ENCODE measurements around the gene NMRK2.

The NMRK2 gene

GRCh38 chr19:3970313-3970807, 37.5 kb downstream of the NMRK2 start:
- no peak for TF ChIP-seq NFIC (IDR thresholded peaks at IDR 0.05)
- no peak for TF ChIP-seq USF1 (IDR thresholded peaks at IDR 0.05)
- TF ChIP-seq TCF12 (IDR thresholded peaks at IDR 0.05; ENCODE audit: low read depth), result no peak
- TF ChIP-seq MAX (IDR thresholded peaks at IDR 0.05), result no peak
- TF ChIP-seq YY1 (IDR thresholded peaks at IDR 0.05; ENCODE audit: low read depth), result no peak
- no peak for TF ChIP-seq TAF1 (IDR thresholded peaks at IDR 0.05; ENCODE audit: low read depth)
- no peak for TF ChIP-seq TEAD4 (IDR thresholded peaks at IDR 0.05)
- no peak for TF ChIP-seq EGR1 (IDR thresholded peaks at IDR 0.05)

- TF ChIP-seq, protein P1, sequence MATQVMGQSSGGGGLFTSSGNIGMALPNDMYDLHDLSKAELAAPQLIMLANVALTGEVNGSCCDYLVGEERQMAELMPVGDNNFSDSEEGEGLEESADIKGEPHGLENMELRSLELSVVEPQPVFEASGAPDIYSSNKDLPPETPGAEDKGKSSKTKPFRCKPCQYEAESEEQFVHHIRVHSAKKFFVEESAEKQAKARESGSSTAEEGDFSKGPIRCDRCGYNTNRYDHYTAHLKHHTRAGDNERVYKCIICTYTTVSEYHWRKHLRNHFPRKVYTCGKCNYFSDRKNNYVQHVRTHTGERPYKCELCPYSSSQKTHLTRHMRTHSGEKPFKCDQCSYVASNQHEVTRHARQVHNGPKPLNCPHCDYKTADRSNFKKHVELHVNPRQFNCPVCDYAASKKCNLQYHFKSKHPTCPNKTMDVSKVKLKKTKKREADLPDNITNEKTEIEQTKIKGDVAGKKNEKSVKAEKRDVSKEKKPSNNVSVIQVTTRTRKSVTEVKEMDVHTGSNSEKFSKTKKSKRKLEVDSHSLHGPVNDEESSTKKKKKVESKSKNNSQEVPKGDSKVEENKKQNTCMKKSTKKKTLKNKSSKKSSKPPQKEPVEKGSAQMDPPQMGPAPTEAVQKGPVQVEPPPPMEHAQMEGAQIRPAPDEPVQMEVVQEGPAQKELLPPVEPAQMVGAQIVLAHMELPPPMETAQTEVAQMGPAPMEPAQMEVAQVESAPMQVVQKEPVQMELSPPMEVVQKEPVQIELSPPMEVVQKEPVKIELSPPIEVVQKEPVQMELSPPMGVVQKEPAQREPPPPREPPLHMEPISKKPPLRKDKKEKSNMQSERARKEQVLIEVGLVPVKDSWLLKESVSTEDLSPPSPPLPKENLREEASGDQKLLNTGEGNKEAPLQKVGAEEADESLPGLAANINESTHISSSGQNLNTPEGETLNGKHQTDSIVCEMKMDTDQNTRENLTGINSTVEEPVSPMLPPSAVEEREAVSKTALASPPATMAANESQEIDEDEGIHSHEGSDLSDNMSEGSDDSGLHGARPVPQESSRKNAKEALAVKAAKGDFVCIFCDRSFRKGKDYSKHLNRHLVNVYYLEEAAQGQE (IDR thresholded peaks at IDR 0.05; ENCODE audit: low read depth), result peak; percentile 82
- TF ChIP-seq ZBTB7A (IDR thresholded peaks at IDR 0.05; ENCODE audit: low read depth) (peak; percentile 72; the same call in 1 of the 2 replicates), USF1 (IDR thresholded peaks at IDR 0.05) (0 out of 2 replicates have a peak, but pooled peaks have one; percentile 1), FOXM1 (IDR thresholded peaks at IDR 0.05; ENCODE audit: borderline replicate concordance, low read depth) (no peak), YY1 (IDR thresholded peaks at IDR 0.05; ENCODE audit: low read depth) (peak; percentile 60; the same call in 1 of the 2 replicates), RAD21 (IDR thresholded peaks at IDR 0.05; ENCODE audit: low read depth) (no peak), EP300 (IDR thresholded peaks at IDR 0.05; ENCODE audit: borderline replicate concordance) (no peak; the same call in 1 of the 2 replicates), TEAD4 (IDR thresholded peaks at IDR 0.05) (no peak), TCF12 (IDR thresholded peaks at IDR 0.05; ENCODE audit: low read depth) (peak; percentile 35; the same call in 1 of the 2 replicates), NFIC (IDR thresholded peaks at IDR 0.05) (no peak), EGR1 (IDR thresholded peaks at IDR 0.05) (0 out of 2 replicates have a peak, but pooled peaks have one; percentile 21), MAX (IDR thresholded peaks at IDR 0.05) (peak; percentile 51), CEBPB (IDR thresholded peaks at IDR 0.05) (no peak), CREB1 (IDR thresholded peaks at IDR 0.05; ENCODE audit: low read depth) (peak; percentile 61; the same call in 1 of the 2 replicates), TAF1 (IDR thresholded peaks at IDR 0.05; ENCODE audit: low read depth) (0 out of 2 replicates have a peak, but pooled peaks have one; percentile 39)
These were observed 38.1 kb downstream of the NMRK2 start, which contains the start of gene DAPK3 for GRCh38 chr19:3970808-3971598. DAPK3 (minus strand) TSS chr19:3971099; CDS start chr19:3969735, 1,364 bp downstream.

DNA sequence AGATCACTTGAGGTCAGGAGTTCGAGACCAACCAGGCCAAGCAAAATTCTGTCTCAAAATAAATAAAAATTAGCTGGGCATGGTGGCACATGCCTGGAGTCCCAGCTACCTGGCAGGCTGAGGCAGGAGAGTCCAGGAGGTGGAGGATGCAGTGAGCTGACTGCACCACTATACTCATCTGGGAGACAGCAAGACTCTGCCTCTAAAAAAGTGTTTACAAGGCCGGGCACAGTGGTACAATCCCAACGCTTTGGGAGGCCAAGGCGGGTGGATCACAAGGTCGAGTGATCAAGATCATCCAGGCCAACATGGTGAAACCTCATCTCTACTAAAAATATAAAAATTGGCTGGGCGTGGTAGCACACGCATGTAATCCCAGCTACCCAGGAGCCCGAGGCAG, 42.3 kb downstream of the NMRK2 start:
- TF ChIP-seq NFIC (IDR thresholded peaks at IDR 0.05) (no peak), ZBTB7A (IDR thresholded peaks at IDR 0.05; ENCODE audit: low read depth) (no peak), YY1 (IDR thresholded peaks at IDR 0.05; ENCODE audit: low read depth) (no peak), CEBPB (IDR thresholded peaks at IDR 0.05) (no peak), FOXM1 (IDR thresholded peaks at IDR 0.05; ENCODE audit: borderline replicate concordance, low read depth) (no peak)

GRCh38 chr19:3975637-3976087, 42.8 kb downstream of the NMRK2 start:
- no peak for TF ChIP-seq NFIC (IDR thresholded peaks at IDR 0.05)
- no peak for TF ChIP-seq MAX (IDR thresholded peaks at IDR 0.05)
- TF ChIP-seq ZBTB7A (IDR thresholded peaks at IDR 0.05; ENCODE audit: low read depth), result no peak

DNA sequence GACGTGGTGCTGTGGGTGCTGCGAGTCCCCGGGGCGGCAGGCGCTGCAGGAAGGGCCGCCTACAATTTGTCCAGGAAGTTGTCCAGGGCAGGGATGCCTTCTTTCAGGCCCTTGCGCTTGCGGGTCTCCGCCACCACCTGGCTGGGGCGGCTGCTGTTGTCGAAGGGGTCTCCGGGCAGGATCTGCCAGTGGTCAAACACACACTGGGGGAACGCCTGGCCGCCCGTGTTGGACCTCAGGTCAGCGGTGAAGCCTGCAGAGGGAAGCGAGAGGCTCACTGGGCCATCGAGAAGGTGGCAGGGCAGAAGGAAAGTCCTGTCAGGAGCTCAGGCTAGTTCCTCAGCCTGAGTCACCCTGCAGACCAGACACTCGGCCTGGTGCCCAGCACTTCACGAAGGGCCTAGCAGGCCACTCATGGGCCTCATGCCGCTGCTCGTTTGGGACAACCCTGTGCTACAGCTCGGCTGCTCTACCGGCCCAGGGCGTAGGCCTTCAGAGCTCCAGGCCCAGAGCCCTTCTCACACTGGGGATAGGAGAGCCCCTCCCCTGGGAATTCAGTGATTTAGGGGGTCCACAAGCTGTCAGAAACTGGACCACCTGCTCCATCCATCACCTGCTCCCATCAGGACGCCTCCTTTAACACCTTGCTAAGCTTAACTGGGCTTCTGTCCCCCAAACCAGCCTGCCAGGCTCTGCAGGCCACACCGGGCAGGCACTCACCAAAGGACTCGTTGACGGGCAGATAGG, 43.8 kb downstream of the NMRK2 start:
- TF ChIP-seq MAX (IDR thresholded peaks at IDR 0.05), result 0 out of 2 replicates have a peak, but pooled peaks have one; percentile 2
- TF ChIP-seq, protein P1 (IDR thresholded peaks at IDR 0.05; ENCODE audit: low read depth), result no peak

Measured in Ishikawa (cell line).